Activated CD4-positive, CD25-positive, alpha-beta regulatory T cell treated with anti-CD3 and anti-CD28 coated beads, Interleukin-2, amount 50 U/mL, for 24 hours (primary cell): ENCODE measurements around the gene FRMD1.

Experiments used
- ATAC-seq, 2 donors: fragments of 150-1000 bp; cut with Tn5 transposase; one replicate each; pipeline ENCODE4 v1.10.0; 2021; ENCODE audit warnings: mild to moderate bottlenecking in 1 of 2, moderate library complexity in 1 of 2

The FRMD1 gene

DNA sequence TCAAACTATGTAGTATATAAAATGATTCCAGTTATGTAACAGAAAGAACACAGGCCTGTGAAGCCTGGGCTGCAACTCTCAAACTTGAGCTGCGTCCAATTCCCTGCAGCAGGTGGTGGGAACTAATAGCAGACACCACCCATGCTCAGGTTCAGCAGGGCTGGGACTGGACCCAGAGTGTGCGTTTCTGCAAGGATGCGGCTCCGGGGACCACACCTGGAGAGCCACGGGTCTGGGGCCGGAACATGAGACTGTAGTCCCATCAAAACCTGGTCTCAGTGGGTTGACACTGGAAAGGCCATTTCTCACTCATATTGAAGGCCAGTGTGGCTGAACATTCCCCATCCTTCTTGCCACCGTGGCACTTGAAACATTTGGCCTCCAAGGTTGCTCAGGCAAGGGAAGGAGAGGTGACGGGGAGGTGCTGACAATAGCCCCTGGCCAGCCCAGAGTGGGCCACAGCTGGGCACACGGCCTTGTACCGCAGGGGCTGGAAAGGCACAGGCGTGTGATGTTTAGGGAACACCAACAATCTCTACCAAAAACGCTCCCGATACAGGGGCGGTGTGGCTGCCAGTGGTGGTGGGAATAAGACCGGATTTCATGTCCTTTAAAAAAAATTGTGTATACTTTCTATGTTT lies 38.0 kb downstream of the FRMD1 start:
- no peak for ATAC-seq

DNA sequence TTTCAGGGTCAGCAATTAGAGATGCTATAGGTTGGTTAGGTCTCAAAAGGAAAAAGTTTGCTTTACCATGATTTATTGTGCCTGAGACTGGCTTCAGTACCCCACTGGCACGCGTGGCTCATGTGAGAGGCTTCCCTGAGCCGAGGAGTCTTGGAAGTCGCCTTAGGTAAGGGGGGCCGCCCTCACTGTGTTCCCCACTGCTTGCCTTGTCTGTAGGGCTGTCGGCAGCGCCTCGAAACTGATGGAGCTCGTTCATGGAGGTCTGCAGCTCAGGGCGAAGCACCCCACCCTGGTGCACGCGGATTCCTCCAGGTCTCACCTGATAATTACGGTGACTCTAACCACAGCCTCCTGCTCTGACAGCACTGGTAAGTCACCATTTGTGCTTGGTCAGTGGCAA lies 39.2 kb downstream of the FRMD1 start:
- ATAC-seq, result no peak

DNA sequence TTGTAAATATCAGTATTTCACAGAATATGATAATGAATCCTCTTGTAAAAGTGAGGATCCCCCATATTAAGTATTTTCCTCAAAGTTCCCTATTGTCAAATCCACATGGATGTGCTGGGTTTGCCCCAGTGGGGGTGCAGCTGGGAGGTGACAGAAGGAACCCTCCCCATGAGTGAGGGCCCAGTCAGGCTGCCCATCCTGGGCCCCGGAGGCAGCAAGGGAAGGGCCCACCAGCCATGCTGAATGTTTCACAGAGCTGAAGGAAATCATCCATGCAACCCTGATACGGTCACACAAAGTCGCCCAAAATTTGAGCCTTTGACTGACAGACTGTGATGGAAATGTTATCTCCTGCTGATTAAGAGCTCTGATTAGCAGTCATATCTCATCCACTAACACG lies 39.7 kb downstream of the FRMD1 start:
- no peak for ATAC-seq

DNA sequence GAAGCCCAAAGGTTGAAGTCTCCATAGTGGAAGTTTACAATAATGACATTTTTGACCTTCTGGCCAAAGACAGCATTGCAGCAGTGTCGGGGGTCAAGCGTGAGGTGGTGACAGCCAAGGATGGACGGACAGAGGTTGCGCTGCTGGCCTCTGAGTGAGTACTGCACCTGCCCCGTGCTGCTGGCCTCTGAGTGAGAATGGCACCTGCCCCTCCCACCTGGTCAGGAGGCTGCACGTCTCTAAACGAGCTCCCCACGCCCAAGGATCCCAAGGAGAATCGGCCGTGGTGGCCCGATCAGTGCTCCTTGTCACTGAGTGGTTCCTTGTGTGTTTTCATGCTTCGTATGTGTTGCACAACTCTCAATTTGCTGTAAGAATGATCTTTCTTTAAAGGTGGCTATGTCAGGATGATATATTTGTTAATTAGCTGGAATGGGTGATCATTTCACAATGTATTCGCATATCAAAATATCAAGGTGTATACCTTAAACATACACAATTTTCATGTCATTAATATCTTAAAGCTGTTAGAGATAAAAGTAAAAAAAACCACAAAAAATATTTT lies 40.4 kb downstream of the FRMD1 start:
- no peak for ATAC-seq

DNA sequence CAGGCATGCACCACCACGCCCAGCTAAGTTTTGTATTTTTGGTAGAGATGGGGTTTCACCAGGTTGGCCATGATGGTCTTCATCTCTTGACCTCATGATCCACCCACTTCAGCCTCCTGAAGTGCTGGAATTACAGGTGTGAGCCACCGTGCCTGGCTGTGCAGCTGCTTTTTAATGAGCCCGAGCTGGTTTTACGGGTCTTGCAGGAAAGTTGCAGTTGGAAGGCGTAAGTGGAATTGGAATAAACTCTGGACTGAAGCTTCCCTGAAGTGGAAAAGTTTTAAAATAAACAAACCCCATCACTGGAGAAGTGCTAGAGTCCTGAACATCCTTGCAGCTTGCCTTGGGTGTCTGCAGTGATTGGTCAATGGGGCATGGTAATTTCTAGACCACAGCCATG lies 41.2 kb downstream of the FRMD1 start:
- ATAC-seq, result no peak

DNA sequence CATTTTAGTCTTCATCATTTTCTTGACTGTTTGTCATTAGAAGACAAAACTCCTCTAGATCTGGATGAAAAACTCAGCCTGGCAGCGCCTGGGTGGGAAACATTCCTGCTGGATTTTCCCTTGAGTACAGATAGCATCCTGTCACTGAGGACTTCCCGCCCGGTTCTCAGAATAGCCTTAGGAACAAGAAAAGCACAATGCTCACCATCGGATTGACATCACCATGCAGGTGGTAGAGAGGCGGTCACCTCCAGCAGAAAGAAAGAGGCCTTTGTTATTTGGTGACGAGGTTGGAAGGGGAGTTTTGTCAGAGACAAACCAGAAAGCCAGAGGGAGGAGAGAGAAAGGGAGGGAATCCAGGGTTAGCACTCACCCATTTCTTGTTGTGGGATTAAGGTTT lies 41.8 kb downstream of the FRMD1 start:
- ATAC-seq, result no peak

DNA sequence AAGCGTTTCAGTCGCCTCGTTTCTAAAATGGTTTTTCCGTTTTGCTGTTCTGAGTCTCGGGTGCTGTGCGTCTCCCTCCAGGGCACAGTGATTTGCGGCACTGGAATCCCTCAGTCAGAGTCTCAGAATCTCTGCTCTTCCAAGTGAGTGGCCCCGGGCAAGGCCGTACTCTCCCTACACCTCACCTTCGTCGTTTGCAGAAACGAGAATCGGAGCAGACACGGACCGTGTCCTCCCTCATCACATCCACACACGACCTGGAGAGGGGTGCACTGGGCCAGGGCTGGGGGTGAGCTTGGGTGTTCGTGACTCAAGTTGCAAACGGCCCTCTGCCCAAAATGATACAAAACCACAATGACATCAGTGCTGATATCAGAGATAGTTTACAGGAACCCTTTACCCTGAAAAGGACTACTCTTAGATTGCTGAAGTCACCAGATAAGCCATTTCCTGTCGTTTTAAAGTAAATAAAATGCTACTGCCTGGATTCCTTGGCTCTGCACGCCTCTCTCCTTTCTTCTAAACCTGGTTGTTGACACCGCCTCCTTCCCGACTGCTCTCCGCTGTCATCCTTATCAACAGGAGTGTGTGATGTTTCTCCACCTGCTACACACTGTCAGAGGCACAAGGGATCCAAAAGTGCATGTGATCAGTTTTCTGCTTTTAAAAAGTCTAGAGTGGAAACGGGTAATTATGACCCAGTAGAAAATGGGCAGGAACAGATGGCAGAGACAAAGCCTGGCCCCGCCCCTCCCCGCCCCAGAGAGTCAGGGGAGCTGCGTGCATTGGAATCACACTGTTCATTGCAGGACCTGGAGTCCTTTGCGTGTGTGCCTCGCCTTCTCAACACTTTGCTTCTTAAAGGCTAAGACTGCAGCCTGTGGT lies 43.1 kb downstream of the FRMD1 start:
- no peak for ATAC-seq

DNA sequence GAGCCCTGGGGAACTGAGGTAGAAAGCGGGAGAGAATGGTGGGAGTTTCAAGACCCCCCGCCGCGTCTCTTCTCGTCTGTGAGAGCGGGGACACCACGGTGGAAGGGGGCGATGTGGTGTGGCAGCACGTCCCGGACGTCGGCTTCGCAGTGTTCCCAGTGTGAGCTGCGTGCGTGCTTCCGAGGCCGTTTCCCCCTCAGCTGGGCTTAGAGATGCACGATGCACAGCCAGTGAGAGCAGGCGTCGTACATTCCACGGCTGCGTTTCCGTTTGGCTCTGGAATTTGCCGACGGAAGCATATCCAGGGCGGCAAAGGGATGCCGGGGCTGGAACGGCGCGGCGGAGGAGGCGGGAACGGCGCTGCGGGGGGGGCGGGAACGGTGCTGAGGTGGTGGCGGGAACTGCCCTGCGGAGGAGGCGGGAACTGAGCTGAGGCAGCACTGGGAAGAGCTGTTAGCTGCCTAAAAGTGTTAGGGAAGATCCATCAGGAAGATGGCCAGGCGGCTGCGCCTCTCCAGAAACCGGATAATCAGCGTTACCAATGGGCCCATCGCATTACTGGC lies 43.8 kb downstream of the FRMD1 start:
- ATAC-seq, result no peak

DNA sequence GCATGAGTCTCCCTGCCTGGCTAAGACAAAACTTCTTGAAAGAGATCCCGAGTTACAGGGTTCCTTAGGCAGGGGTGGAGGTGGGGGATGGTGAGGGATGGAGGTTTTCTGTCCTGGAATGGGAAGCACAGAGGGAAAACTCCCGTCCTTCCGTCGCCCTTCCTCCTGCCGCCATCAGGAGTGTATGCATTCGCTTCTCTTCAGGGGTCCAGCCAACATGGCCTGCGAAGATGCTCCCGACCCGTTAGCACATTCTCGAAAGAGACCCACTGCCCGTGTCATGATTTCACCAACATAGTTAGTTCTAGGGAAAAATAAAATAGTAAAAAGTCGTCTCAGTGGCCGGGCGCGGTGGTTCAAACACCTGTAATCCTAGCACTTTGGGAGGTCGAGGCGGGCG lies 44.5 kb downstream of the FRMD1 start:
- no peak for ATAC-seq

DNA sequence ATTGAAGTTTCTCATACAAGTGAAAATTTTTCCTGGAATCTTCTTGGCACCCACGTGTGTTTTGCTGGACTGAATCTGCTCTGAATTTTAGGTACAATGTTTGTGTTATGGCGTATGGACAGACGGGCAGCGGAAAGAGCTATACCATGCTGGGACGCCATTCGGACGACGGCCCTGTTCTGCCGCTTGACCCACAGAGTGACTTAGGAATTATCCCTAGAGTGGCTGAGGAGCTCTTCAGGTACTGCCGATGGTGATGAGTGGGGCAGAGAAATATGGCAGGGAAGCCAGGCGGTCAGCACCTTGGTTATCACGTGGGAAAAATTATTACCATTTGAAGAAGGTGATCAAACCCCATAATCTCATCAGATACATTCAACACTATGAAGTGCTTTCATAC lies 45.2 kb downstream of the FRMD1 start:
- no peak for ATAC-seq

DNA sequence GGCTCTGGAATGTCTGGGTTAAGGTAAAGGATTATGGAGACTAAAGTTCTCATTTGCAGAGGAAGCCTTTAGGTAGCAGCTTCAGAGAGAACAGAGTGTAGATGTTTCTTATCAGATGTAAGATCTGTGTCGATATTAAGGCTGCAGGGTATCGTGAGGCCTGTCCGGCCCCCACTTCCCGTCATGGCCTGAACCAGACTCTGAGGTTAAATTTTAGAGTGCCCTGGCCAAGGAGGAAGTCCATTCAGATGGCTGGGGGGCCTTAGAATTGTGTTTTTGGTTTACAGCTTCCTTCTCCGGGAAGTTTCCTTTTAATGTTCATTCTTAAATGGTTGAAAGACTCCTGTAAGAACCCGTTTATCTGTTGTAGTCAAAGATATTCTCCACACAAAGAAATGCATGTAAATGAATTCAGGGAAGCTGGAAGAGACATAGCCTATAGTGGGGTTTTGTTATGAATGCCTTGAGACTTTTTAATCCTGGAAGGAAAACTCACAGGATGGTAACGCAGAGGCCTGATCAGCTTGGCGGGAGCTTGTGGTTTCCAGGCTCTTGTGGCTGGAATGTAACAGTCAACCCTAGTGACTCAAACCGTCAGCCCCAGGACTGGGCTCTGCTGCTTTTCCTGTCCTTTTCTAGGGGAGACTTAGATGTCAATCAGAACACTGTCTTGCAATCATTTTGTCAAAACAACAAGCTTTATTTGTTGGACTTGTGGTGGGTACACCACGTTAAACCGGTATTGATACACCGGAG lies 46.8 kb downstream of the FRMD1 start:
- no peak for ATAC-seq

DNA sequence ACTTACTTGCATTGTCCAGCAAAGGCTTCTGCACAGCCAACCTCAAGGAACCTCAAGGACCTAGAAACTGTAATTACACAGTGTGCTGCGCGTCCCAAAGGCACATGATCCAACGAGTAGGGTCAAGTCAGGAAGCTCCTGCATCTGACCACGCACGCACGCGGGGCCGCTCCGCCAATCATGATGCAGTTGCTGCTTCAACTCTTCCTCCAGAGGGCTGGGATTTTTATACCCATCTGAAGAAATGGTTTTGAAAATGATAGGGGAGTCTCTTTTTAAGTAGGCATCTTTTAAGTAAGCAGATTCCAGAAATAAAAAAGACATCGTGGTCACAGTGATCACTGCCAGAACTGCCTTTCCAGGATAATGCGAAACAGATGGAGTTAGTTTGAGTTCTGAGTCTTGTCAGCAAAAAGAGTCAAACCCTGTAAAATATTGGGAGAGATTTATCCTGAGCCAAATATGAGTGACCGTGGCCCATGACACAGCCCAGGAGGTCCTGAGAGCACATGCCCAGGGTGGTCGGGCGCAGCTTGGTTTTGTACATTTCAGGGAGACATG lies 47.5 kb downstream of the FRMD1 start:
- no peak for ATAC-seq

DNA sequence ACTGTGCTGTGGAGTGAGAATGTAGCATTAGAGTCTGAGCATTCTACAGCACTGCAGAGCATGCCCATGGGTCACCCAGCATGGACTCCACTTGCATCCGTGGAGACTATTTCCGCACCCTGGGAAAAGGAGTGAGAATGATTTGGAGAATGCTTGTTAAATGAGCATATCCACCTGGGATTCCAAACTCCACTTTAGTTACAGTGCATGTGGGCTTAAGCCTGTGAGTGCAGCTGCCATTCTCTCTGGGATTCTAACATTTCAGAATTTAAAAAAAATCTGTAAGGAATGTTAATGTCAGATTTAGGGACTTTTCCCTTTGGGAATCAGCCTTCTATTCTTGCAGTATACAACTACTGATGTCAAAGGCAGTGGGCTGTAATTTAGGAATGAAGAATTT lies 48.1 kb downstream of the FRMD1 start:
- ATAC-seq, result no peak

DNA sequence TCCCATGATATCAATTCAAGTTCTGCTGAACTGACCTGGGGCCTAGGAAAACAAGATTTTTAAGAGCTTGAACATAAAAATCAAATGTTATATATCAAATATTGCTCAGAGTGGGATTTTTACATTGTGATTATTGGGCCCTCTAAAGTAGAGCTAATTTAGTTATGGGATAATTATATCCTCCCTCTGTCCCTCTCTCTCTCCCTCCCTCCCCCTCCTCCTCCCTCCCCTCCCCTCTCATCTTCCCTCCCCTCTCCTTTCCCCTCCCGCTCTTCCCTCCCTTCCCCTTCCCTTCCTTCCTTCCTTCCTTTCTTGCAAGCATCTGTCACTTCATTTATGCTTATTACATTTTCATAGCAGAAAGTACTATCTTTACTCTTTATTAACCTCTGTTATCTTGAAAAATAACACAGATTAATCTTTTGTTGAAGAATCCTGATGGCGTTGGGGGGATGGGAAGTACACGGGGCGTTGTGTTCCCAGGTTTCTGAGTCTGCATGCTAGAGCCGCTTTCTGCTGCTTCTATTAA lies 48.7 kb downstream of the FRMD1 start:
- no peak for ATAC-seq

DNA sequence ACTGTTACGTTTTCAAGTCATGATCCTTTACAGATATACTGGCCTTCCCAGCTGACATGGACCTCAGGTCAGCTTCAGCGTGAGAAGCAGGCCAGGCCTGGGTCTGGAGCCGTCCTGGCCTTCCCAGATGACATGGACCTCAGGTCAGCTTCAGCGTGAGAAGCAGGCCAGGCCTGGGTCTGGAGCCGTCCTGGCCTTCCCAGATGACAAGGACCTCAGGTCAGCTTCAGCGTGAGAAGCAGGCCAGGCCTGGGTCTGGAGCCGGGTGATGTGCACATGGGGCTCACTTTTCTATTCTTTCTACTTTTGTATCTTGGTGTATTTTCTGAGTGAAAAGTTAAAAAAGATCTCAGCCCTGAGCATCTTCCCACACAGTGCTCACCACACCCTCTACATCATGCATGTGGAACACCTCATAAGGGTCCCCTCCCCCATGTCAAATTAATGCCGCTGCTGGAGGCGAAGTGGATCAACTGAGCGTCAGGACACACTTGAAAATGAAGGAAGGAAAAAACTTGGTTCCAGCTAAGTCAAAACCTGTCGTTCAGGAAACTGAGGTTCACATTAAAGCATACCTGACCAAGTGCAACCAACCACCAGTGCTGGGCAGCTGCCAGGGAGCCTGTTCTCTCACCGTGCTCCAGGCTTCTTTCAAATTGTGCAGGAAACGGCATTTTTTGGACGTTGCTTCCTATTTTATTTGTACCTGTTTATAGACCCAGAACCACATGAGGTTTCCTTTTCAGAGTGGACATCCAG lies 49.4 kb downstream of the FRMD1 start:
- ATAC-seq, result no peak

DNA sequence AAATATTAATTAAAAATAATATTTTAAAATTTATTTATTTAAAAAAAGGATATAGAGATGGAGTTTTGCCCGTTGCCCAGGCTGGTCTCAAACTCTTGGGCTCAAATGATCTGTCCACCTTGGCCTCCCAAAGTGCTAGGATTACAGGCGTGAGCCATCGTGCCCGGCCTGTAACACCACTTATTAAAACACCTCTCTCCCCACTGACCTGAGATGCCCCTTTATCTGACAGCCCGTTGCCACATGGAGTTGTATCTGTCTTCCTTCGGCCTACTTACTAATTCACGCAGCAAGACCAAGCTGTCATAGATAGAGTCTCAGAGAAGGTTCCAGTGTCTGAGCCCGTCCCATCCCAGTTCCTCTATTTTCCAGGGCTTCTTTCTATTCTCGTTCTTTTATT lies 50.8 kb downstream of the FRMD1 start:
- no peak for ATAC-seq

DNA sequence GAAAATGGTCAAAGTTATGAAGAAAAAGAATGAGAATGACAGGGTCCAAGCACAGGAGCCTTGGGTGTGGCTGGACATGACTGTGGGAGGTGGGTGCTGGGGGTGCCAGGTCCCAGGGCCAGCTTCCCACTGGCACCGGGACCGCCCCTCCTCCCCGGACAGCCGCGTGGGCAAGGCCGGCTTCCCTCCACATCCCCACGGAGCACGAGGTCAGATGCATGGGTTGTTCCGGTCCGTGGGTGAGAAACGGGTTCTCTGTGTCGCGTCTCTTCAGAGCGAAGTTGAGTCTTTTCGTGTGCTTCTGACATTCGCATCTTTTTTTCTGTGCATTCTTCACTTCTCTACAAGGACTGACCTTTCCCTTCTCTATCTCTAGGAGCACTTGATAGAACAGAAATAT lies 51.5 kb downstream of the FRMD1 start:
- ATAC-seq, result no peak

DNA sequence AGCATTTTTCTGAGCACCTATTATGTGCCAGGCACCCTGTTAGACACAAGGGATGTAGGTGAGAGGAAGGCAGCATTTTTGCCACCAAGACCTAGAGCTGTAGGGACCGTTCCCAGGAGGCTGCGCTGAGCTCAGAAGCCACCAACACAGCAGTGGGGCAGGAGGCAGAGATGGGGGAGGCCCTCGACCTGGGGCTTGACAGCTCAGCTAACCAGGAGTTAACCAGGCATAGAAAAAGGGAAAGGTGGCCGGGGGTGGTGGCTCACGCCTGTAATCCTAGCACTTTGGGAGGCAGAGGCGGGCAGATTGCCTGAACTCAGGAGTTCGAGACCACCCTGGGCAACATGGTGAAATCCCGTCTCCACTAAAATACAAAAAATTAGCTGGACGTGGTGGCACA lies 52.1 kb downstream of the FRMD1 start:
- no peak for ATAC-seq

DNA sequence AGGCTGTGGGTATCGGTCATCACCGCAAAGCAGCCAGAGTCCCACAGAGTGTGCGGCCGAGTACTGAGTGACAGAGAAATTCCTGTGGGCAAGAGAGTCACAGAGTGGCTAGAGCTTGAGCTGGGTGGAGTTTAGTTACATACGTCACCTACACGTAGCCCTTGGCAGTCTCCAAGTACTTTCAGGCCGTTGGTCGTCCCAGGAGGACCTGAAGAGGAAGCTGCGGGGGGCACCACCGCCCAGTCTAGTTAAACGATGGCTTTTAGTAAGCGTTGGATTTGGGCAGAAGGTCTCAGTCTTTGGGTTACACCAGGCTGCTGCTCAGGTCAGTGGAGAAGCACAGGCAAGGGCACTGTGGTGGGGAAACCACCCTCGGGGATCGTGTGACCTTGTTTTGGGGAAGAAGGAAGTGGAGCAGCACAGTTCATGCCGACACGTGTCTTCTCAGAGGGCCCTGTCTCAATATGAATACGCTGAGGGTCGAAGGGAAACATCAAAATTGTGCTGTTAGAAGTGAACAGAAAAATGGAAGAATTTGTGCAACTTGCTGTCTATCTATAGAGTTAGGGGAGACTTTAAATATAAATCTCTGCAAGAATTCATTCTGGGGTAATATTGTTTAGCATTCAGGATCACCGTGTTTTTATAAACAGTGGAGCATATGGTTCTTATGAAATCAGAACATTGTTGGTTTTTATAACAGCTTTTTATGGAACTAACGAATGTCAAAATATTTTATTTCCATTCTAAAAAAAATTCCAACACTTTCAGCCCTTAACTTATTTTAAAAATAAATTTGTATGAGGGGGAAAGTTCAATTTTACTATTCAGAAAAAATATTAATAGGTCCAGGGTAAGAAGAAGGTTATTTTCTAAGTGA lies 52.9 kb downstream of the FRMD1 start:
- ATAC-seq, result no peak

DNA sequence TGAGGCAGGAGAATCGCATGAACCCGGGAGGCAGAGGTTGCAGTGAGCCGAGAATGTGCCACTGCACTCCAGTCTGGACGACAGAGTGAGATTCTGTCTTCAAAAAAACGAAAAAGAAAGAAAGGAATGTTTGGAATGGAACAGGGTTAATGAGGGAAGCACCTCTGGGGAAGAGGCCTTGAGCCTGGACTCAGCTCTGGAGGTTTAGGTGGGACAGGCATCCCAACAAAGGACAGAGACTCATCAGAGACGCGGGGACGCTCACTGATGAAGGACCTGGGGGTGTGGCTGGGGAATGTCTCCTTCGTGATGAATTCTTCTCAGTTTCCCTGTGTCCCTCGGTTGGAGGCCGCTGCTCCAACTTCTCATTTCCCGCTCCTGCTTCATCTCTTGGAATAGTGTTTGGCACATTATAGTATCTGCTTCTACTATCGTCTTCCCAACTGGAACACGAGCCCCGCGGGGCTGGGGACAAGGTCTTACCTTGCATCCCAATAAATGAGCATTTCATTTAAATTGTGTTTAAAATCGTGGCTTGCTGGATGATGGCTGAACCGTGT lies 54.0 kb downstream of the FRMD1 start:
- ATAC-seq, result no peak
